ENCODE measurements around the gene TIMD4. TPM values are rescaled to one million over a fixed set of nuclear protein-coding genes. Genes with fewer than 3 reads are reported as not detected.
"Not testable (repeated sequence)": the region's sequence is repeated elsewhere in the genome, so short reads cannot be mapped to it uniquely, and the experiment has no call there.

The TIMD4 gene
- 3.1 TPM for total RNA-seq

GRCh38 chr5:156963125-156963524 lies at the start of gene TIMD4:
TSS of gene TIMD4 (minus strand) at chr5:156963226. CDS start at chr5:156963198, 28 bp downstream.
- Histone ChIP-seq H3K4me3 (ENCODE audit: low read length in 3 of 3) (no peak within 1 kb of the TSS), H3K9me3 (ENCODE audit: control insufficient read depth in 3 of 3, low read length in 3 of 3) (no peaks in the 10 kb centered on the region), H3K27me3 (ENCODE audit: control insufficient read depth in 3 of 3, insufficient read depth in 3 of 3, low read length in 3 of 3) (no peaks in the 10 kb centered on the region), H3K4me1 (ENCODE audit: control insufficient read depth in 3 of 3, insufficient read depth in 3 of 3, low read length in 3 of 3) (no peaks in the 10 kb centered on the region), H3K27ac (ENCODE audit: low read depth, low read length) (no peak within 1 kb of the TSS), H3K36me3 (ENCODE audit: control insufficient read depth in 3 of 3, insufficient read depth in 3 of 3, low read length in 3 of 3) (no peaks in the 10 kb centered on the region), H3K9ac (ENCODE audit: low read depth in 1 of 3, low read length in 3 of 3) (no peak within 1 kb of the TSS)

DNA sequence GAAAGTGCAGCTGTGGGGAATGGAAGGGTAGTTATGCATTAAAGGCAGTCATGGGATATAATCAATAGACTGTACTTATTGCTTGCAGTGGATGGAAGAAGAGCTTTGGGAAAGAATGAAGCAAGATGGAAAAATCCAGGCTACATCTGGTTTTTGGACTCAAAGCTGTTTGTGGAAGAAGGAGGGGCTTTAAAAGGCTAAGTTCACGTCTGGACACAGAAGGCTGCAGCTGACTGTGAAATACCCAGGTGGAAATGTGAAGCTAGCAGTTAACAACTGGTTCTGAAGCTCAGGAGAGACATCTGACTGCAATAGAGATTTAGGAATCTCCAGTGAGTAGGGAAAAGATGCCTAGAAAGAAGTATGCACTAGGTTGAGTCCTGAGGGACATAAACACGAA lies 43.2 kb upstream of the TIMD4 start:
- H3K4me3 ChIP-seq (ENCODE audit: low read length in 3 of 3): no peak overlapping the region
- no peaks in the 10 kb centered on the region for H3K4me1 ChIP-seq (ENCODE audit: control insufficient read depth in 3 of 3, insufficient read depth in 3 of 3, low read length in 3 of 3)
- no peaks in the 10 kb centered on the region for H3K36me3 ChIP-seq (ENCODE audit: control insufficient read depth in 3 of 3, insufficient read depth in 3 of 3, low read length in 3 of 3)
- H3K27me3 ChIP-seq (ENCODE audit: control insufficient read depth in 3 of 3, insufficient read depth in 3 of 3, low read length in 3 of 3): no peaks in the 10 kb centered on the region
- no peaks in the 10 kb centered on the region for H3K9me3 ChIP-seq (ENCODE audit: control insufficient read depth in 3 of 3, low read length in 3 of 3)
- H3K9ac ChIP-seq (ENCODE audit: low read depth in 1 of 3, low read length in 3 of 3): no peak overlapping the region
- H3K27ac ChIP-seq (ENCODE audit: low read depth, low read length): no peak overlapping the region

GRCh38 chr5:157004893-157005551 lies 42.0 kb upstream of the TIMD4 start:
- H3K9me3 ChIP-seq (ENCODE audit: control insufficient read depth in 3 of 3, low read length in 3 of 3): peaks cover 0 to under 1% (median 0%) of the 10 kb centered on the region in 3 donors
- no peak overlapping the region for H3K4me3 ChIP-seq (ENCODE audit: low read length in 3 of 3)
- no peaks in the 10 kb centered on the region for H3K27me3 ChIP-seq (ENCODE audit: control insufficient read depth in 3 of 3, insufficient read depth in 3 of 3, low read length in 3 of 3)
- no peaks in the 10 kb centered on the region for H3K36me3 ChIP-seq (ENCODE audit: control insufficient read depth in 3 of 3, insufficient read depth in 3 of 3, low read length in 3 of 3)
- H3K9ac ChIP-seq (ENCODE audit: low read depth in 1 of 3, low read length in 3 of 3): no peak overlapping the region
- H3K4me1 ChIP-seq (ENCODE audit: control insufficient read depth in 3 of 3, insufficient read depth in 3 of 3, low read length in 3 of 3): no peaks in the 10 kb centered on the region
- no peak overlapping the region for H3K27ac ChIP-seq (ENCODE audit: low read depth, low read length)

DNA sequence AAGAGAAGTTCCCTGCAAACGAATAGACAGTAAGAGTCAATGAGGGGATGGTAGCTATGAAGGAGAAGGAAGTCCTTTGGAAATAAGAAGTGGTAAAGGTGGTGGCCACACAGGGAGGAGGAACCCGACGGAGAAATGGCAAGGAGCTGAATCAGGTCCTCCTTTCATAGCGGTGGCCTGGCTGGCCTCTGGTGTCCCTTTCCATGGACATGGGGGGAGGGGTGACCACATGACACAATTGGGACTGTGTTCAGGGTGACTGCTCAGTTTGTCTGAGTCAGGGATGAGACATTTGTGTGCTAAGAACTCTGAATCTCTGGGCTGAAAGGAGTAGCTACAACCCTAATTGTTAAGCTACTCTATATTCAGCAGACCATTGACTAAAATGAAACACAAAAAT lies 28.7 kb upstream of the TIMD4 start:
- Histone ChIP-seq H3K4me1 (ENCODE audit: control insufficient read depth in 3 of 3, insufficient read depth in 3 of 3, low read length in 3 of 3) (no peaks in the 10 kb centered on the region), H3K9me3 (ENCODE audit: control insufficient read depth in 3 of 3, low read length in 3 of 3) (no peaks in the 10 kb centered on the region), H3K9ac (ENCODE audit: low read depth in 1 of 3, low read length in 3 of 3) (no peak overlapping the region), H3K4me3 (ENCODE audit: low read length in 3 of 3) (no peak overlapping the region), H3K36me3 (ENCODE audit: control insufficient read depth in 3 of 3, insufficient read depth in 3 of 3, low read length in 3 of 3) (no peaks in the 10 kb centered on the region), H3K27ac (ENCODE audit: low read depth, low read length) (no peak overlapping the region), H3K27me3 (ENCODE audit: control insufficient read depth in 3 of 3, insufficient read depth in 3 of 3, low read length in 3 of 3) (no peaks in the 10 kb centered on the region)

DNA sequence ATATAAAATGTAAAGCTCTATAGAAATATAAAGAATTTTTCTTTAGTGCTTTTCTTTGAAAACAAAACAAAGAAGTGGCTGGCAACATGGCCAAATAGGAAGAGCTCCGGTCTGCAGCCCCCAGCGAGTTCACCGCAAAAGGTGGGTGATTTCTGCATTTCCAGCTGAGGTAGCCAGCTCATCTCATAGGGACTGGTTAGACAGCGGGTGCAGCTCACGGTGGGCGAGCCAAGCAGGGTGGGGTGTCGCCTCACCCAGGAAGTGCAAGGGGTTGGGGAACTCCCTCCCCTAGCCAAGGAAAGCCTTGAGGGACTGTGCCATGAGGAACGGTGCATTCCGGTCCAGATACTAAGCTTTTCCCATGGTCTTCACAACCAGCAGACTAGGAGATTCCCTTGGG lies 21.0 kb upstream of the TIMD4 start:
- Histone ChIP-seq H3K36me3 (ENCODE audit: control insufficient read depth in 3 of 3, insufficient read depth in 3 of 3, low read length in 3 of 3) (no peaks in the 10 kb centered on the region), H3K9me3 (ENCODE audit: control insufficient read depth in 3 of 3, low read length in 3 of 3) (no peaks in the 10 kb centered on the region), H3K9ac (ENCODE audit: low read depth in 1 of 3, low read length in 3 of 3) (no peak overlapping the region), H3K4me1 (ENCODE audit: control insufficient read depth in 3 of 3, insufficient read depth in 3 of 3, low read length in 3 of 3) (no peaks in the 10 kb centered on the region), H3K4me3 (ENCODE audit: low read length in 3 of 3) (no peak overlapping the region), H3K27ac (ENCODE audit: low read depth, low read length) (no peak overlapping the region), H3K27me3 (ENCODE audit: control insufficient read depth in 3 of 3, insufficient read depth in 3 of 3, low read length in 3 of 3) (no peaks in the 10 kb centered on the region)

DNA sequence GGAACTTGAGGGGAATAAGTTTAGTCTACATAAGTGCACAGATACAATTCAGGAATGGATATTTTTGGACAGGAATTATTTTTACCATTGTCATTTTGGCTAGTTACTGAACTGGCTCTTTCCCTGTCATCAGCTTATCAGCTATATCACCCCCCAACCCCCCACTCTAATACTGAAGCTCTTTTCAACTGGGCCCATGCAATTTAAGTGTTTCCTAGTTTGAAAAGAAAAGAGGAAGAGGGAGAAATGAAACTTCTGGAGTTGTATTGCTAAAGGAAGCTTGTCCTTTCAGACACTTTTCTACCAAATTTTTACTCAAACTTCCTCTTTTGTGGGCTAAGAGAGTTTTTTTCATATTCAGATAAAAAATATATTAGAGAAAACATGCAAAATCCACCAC lies 18.5 kb upstream of the TIMD4 start:
- Histone ChIP-seq H3K36me3 (ENCODE audit: control insufficient read depth in 3 of 3, insufficient read depth in 3 of 3, low read length in 3 of 3) (no peaks in the 10 kb centered on the region), H3K4me3 (ENCODE audit: low read length in 3 of 3) (no peak overlapping the region), H3K9ac (ENCODE audit: low read depth in 1 of 3, low read length in 3 of 3) (no peak overlapping the region), H3K27ac (ENCODE audit: low read depth, low read length) (no peak overlapping the region), H3K27me3 (ENCODE audit: control insufficient read depth in 3 of 3, insufficient read depth in 3 of 3, low read length in 3 of 3) (no peaks in the 10 kb centered on the region), H3K4me1 (ENCODE audit: control insufficient read depth in 3 of 3, insufficient read depth in 3 of 3, low read length in 3 of 3) (no peaks in the 10 kb centered on the region), H3K9me3 (ENCODE audit: control insufficient read depth in 3 of 3, low read length in 3 of 3) (no peaks in the 10 kb centered on the region)

GRCh38 chr5:156974328-156974727 lies 11.3 kb upstream of the TIMD4 start:
- Histone ChIP-seq H3K4me1 (ENCODE audit: control insufficient read depth in 3 of 3, insufficient read depth in 3 of 3, low read length in 3 of 3) (no peaks in the 10 kb centered on the region), H3K9me3 (ENCODE audit: control insufficient read depth in 3 of 3, low read length in 3 of 3) (no peaks in the 10 kb centered on the region), H3K36me3 (ENCODE audit: control insufficient read depth in 3 of 3, insufficient read depth in 3 of 3, low read length in 3 of 3) (no peaks in the 10 kb centered on the region), H3K9ac (ENCODE audit: low read depth in 1 of 3, low read length in 3 of 3) (no peak overlapping the region), H3K27me3 (ENCODE audit: control insufficient read depth in 3 of 3, insufficient read depth in 3 of 3, low read length in 3 of 3) (no peaks in the 10 kb centered on the region), H3K4me3 (ENCODE audit: low read length in 3 of 3) (no peak overlapping the region), H3K27ac (ENCODE audit: low read depth, low read length) (no peak overlapping the region)

GRCh38 chr5:156971848-156972525 lies 9.0 kb upstream of the TIMD4 start:
- Histone ChIP-seq H3K4me1 (ENCODE audit: control insufficient read depth in 3 of 3, insufficient read depth in 3 of 3, low read length in 3 of 3) (no peaks in the 10 kb centered on the region), H3K27ac (ENCODE audit: low read depth, low read length) (no peak overlapping the region), H3K36me3 (ENCODE audit: control insufficient read depth in 3 of 3, insufficient read depth in 3 of 3, low read length in 3 of 3) (no peaks in the 10 kb centered on the region), H3K9me3 (ENCODE audit: control insufficient read depth in 3 of 3, low read length in 3 of 3) (no peaks in the 10 kb centered on the region), H3K27me3 (ENCODE audit: control insufficient read depth in 3 of 3, insufficient read depth in 3 of 3, low read length in 3 of 3) (no peaks in the 10 kb centered on the region), H3K4me3 (ENCODE audit: low read length in 3 of 3) (no peak overlapping the region), H3K9ac (ENCODE audit: low read depth in 1 of 3, low read length in 3 of 3) (no peak overlapping the region)

DNA sequence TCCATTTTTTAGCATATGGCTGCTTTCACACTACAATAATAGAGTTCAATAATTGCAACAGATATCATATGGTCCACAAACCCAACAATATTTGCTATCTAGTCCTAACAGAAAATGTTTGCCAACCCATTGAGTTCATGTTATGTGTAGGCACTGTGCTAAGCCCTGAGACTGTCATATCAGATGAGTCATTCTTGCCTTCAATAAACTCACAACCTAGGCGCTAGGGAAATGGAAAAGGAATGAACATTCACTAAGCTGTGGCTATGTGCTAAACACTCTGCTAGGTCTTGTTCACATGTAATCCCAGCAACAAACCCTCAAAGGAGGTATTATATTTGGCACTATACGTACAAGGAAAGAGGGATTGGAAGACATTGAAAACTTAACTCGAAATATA lies 8.4 kb upstream of the TIMD4 start:
- Histone ChIP-seq H3K4me3 (ENCODE audit: low read length in 3 of 3) (no peak overlapping the region), H3K9me3 (ENCODE audit: control insufficient read depth in 3 of 3, low read length in 3 of 3) (no peaks in the 10 kb centered on the region), H3K36me3 (ENCODE audit: control insufficient read depth in 3 of 3, insufficient read depth in 3 of 3, low read length in 3 of 3) (no peaks in the 10 kb centered on the region), H3K9ac (ENCODE audit: low read depth in 1 of 3, low read length in 3 of 3) (no peak overlapping the region), H3K27me3 (ENCODE audit: control insufficient read depth in 3 of 3, insufficient read depth in 3 of 3, low read length in 3 of 3) (no peaks in the 10 kb centered on the region), H3K4me1 (ENCODE audit: control insufficient read depth in 3 of 3, insufficient read depth in 3 of 3, low read length in 3 of 3) (no peaks in the 10 kb centered on the region), H3K27ac (ENCODE audit: low read depth, low read length) (no peak overlapping the region)

- H3K9me3 ChIP-seq (ENCODE audit: control insufficient read depth in 3 of 3, low read length in 3 of 3); H3K9ac ChIP-seq (ENCODE audit: low read depth in 1 of 3, low read length in 3 of 3); H3K4me3 ChIP-seq (ENCODE audit: low read length in 3 of 3); H3K27ac ChIP-seq (ENCODE audit: low read depth, low read length); H3K27me3 ChIP-seq (ENCODE audit: control insufficient read depth in 3 of 3, insufficient read depth in 3 of 3, low read length in 3 of 3); H3K36me3 ChIP-seq (ENCODE audit: control insufficient read depth in 3 of 3, insufficient read depth in 3 of 3, low read length in 3 of 3); H3K4me1 ChIP-seq (ENCODE audit: control insufficient read depth in 3 of 3, insufficient read depth in 3 of 3, low read length in 3 of 3): not testable (repeated sequence)
Observed at GRCh38 chr5:156967386-156967785, 4.4 kb upstream of the TIMD4 start.

All from skeletal muscle tissue (tissue), 4 donors.